Amniotic stem cell (primary cell): ENCODE data around the gene GOLGA2.
"Not testable (repeated sequence)": the region's sequence is repeated elsewhere in the genome, so short reads cannot be mapped to it uniquely, and the experiment has no call there.

ENCODE experiments used
- DNase-seq: peaks from one replicate; lab custom pipeline; 2025; lab: John Stamatoyannopoulos, UW

The GOLGA2 gene

DNA sequence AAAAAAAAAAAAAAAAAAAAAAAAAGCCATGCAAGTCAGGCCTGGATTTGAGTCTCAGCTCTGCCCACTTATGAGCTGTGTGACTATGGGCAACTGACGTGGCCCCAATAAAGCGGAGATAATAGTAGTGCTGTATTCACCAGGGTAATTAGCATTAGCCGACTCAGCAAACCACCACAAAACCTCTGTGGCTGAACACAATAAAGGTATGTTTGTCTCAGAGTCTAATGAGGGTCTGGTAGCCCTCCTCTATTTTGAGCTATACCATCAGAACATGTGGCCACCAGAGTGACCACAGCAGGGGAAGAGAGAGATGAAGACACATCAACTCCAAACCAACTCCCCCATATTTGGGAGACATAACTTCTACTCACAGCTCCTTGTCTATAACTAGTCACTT is 16.2 kb upstream of the GOLGA2 start:
- DNase-seq = no peak

DNA sequence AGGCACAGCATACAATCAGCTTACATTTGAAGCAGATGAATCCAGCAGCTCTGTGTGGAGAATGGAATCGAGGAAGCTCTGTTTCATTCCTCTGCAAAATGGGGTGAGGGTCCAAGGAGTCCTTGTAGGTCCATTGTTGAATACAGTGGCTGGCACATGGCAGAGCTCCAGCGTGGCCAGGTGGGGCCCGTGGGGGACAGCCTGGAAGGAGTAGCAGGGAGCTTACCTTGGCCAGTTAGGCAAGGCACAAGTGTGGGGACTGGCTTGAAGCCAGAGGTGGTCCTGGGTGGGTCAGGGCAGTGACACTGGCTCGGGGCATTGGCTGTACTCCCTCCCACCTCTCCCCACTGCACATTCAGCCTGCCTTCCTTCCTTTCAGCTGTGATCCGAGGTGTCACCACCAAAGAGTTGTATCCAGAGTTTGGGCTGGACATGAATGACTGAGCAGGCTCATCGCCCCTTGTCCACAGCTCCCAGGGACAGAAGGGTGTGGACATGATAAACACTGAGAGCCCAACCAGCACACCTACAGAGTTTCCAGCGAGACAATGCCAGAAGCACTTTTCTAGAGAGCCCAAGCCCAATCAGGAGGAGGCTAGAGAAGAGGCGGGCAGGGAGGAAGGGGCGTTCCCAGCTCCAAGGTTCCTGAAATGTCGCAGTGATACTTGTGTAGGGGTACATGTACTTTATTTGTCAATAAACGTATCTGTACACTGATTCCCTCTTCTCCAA is 12.6 kb upstream of the GOLGA2 start:
- DNase-seq = no peak

DNA sequence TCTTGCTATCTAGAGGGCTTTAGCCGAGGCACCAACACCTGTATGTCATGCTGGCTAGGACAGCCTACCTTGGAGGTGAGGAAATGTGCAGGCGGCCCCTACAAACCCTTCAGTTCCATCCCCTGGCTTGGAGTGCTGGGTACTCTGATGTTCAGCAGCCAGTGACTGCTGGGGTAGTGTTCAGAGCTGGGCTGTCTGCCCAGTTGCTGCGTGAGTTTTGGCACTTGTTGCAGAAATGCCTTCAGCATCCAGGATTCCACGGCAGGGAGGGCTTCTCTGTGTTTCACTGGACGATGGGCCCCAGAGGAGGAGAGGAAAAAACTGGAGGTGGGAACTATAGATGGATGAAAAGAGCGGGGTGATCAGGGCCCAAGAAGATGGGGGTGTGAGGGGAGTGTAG is 10.6 kb upstream of the GOLGA2 start:
- DNase-seq = no peak

DNA sequence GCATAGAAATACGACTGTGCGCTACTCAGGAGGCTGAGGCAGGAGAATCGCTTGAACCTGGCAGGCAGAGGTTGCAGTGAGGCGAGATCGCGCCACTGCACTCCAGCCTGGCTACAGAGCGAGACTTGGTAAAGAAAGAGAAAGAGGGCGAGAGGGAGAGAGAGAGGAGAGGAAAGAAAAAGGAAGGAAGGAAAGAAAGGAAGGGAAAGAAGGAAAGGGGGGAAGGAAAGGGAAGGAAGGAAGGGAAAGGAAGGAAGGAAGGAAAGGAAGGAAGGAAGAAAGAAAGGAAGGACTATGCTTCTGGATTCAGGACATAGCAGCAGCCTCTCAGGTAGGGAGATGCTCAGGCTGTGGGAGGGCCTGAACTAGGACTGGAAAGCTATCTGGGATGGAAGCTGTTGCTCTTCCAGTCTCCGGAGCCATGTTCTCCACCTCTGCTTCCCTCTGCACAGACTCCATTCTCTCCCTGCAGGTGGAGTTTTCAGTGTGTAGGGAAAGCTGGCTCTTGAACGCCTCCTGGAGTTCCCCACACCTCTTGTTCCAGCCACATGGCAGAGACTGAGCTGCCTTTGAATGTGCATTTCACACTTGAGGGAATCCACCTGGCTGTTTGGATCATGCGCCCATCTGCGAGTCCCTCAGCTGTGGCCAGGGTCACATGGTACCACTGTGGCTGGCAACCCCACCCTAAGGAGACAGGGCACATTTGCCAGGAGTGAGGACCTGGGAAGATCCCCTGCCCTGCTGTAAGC is 9.4 kb upstream of the GOLGA2 start:
- no peak for DNase-seq

DNA sequence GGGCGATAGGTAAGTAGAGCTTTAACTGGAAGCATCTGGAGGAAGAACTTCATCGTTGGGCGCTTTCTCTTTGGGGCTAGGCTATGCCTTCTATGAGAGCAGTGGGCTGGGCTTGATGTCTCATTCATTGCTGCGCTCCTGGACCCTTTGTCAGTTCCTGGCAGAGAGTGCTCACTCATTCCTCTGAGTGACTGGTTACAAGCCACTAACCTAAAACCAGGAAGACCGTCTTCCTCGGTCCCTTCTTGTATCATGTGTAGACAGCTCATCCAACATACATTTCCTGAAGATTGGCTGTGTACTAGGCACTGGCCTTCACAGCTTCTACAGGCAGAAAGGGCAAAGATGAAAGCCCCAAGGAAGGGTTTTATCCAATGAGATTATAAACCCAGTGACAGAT is 6.7 kb upstream of the GOLGA2 start:
- no peak for DNase-seq

DNA sequence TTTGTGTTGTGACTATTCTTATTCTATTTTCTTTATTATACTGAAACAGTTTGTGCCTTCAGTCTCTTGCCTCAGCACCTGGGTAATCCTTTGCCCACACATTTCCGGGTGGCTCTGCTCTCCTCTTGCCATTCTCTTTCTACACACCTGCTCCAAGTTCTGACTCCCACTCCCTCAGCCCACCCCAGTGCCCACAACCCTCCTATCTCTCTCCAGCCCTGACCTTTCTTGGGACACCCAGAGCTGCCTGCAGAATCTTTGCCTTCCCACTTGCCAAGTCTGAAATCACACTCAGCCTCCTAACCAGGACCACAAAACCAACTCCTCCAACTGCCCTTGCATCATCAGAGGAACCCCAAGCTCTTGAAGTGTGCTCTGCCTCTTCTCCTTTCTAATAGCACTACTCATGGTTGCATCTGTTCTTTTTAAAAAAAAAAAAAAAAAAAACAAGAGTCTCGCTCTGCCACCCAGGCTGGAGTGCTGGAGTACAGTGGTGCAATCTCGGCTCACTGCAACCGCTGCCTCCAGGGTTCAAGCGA is 4.3 kb upstream of the GOLGA2 start:
- DNase-seq = no peak

DNA sequence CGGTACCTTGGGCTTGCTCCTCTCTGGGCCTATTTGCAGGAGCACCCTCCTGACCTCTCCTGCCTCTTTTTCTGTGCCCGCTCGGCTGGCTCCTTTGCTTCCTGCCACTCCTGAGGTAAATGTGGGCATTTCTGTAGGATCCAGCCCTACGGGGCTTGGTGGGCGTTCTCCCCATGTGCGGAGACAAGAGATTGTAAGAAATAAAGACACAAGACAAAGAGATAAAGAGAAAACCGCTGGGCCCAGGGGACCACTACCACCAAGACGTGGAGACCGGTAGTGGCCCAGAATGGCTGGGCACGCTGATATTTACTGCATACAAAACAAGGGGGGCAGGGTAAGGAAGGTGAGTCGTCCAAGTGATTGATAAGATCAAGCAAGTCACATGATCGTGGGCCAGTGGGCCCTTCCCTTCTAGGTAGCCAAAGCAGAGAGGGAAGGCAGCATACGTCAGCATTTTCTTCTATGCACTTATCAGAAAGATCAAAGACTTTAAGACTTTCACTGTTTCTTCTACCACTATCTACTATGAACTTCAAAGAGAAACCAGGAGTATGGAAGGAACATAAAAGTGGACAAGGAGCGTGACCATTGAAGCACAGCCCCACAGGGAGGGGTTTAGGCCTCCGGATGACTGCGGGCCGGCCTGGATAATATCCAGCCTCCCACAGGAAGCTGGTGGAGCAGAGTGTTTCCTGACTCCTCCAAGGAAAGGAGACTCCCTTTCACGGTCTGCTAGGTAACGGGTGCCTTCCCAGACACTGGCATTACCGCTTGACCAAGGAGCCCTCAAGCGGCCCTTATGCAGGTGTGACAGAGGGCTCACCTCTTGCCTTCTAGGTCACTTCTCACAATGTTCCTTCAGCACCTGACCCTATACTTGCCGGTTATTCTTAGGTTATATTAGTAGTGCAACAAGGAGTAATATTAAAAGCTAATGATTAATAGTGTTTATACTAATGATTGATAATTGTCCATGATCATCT is 3.6 kb upstream of the GOLGA2 start:
- DNase-seq = not testable (repeated sequence)

DNA sequence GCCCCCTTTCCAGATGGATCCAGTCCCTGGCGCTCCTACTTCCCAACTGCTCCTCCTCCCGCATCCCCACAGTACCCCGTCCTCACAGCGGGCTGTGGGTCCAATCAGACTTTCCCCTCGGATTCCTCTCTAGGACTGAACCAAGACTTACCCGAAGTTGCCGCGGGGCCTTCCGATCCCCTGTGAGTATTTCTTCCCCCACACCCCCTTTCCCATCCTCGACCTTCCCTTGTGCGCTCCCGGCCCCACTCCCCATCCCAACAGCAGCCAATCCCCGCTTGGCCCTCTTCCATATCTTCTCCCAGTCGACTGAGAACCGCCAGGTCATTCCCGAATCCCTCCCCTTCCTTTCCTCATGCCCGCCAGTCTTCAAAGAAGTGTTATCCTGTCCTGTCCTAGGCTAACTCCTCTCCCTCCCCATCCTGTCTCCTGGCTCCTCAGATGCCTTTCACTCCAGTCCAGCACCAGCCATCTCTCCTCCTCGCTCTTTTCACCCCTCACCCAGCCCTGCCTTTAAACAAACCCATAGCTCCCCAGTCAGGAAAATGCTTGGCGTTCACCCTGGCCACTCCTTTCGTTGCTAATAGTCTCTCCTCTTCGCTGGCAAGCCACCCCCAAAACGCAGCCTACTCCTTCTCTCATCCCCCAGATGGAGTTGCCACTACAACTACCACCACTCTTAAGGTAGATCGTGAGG is 915 bp upstream of the GOLGA2 start:
- no peak for DNase-seq

DNA sequence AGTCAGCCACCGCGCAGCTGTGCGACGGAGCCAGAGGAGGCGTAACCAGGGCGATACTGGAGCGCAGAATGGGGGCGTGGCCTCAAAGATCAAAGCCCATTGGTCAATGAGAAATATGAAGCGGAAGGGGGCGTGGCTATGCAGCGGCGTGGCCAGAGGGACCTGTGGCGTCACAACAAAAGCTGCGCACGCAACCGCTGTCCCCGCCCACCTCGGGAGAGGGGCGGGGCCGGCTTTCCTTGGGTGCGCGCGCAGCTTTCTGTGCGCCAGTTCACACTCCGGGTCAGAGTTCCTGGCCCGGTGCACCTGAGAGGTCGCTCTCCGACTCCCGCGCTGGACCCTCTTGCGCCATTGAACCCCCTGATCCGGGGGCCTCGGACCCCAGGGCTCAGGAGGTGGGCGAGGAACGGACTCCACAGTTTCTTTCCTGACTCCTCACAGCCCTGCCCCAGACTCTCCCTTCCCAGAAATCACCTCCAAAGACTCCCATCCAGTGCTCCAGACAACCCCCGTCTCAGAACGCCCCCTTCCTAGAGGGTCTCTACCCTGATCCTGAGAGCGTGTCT is 284 bp upstream of the GOLGA2 start, which contains the start of gene SWI5:
SWI5 (plus strand) TSS at position 269 of the 566 bp plus-strand sequence.
- peak; percentile 100 for DNase-seq

DNA sequence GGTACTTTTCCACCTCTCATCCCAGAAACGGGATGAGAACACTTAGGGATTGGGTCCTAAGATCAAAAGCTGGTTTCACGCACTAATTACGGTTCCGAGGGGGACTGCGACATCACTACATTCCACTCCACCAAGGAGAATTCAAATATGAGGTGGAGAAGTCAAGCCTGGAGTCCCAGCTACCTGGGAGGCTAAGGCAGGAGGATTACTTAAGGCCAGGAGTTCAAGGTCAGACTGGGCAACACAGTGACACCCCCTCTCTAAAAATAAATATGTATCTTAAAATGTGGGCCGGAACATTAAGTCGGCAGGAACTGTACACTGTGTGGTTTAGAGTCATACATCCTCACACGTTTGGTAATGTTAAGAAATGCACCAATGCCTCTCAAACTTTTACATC is 1.6 kb downstream of the GOLGA2 start:
- no peak for DNase-seq

DNA sequence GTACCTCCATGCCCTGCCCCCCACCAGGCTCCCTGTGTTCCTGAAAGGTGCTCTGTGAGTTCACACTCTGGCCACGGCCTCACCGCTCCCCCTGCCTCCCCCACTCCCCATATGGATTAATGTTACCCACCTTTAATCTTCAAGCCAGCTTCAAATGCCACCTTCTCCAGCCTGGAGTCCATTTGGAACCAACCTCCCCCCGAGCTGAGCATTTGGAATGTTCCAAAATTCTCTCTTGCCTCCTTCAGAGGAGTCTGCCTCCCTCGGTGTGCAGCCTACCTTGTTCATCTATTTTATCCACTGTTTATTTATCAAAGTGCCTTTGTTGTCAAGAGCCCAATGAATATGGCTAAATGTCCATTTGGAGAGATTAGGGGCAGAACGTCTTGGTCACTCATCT is 4.3 kb downstream of the GOLGA2 start:
- no peak for DNase-seq

DNA sequence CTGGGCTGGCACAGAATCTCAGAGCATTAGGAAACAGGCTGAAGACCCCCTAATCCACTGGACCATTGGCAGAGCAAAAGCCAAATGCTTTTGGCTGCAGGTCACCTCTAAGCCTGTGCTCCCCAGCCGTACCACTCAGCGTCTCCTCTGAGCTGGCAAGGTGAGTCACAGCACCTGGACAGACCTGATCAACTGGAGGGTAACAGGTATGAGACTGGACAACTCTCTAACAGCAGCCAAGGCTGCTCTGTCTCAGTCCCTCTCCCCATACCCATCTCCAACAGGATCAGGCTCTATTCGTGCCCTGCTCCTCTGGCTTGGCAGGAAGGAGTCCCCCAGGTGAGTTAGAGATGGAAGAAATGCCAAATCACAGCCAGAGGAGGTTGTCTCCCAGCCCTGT is 4.7 kb downstream of the GOLGA2 start:
- no peak for DNase-seq

DNA sequence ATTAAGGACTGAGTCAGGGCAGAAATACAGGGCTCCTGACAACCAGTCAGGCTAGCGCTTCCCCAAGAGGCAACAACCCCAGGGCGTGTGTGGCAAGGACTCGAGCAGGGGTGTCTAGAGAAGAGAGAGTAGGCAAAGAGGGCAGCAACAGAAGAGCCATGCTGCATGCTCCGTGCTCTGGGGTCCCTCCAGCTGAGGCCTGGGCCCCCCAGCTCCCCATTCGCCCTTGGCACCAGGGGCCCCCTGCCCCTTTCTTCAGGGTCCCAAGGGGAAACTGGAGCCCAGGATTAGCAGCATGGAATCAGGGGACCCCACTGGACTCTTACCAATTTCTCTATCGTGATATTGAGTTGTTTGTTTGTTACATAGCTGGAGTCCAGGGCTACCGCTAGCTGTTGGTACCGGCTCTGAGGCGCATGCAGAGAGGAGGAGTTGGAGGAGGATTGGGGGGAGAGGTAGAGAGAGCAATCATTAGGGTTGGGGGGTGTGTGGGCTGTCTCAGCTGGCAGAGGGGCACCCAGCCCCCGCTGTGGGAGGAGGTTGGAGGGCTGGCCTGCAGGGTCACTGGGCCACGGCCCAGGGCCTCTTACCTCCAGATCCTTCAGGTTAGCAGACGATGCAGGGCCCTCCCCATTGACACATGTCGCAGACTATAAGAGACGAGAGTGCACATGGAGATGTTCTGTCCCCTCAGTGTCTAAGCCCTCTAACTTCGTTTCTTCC is 8.8 kb downstream of the GOLGA2 start:
- DNase-seq = no peak

DNA sequence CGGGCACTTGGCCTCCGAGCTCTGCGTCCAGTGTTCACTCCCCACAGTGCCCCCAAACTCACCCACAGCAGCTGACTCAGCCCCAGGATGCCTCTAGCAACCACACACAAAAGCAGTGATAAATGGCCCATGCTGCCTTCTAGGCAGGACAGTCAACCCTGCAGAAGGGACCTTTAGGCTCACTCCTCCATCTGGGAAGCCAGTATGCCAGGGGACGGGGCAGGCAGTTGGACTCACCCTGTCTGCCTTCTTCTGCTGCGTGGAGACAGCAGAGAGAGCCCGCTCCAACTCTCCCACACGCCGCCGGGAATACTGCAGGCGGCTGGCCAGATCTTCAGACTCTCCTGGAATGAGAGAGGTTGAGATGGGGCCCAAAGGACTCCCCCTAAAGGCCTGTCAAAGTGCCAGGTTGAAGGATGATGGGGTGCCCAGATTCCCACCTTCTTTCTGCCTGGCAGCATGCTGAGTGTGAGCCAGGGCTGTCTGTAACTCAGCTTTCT is 10.4 kb downstream of the GOLGA2 start:
- DNase-seq = no peak

DNA sequence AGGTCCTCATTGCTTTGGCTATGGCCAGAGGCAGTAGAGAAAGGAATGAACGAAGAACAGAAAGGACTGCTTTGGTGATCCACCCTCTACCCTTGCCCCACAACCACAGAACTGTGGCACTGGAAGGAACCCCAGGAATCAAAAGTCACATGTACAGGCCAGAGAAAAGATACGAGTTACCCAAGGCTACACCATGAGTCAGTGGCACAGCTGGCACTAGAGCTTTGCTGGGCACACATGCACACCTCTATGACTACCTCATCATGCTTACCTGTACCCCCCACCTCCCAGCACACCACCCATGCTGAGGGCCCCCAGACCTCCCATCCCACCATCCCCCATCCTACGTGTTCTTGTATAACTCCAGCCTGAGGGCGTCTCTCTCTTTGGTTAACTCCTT is 13.1 kb downstream of the GOLGA2 start:
- no peak for DNase-seq

DNA sequence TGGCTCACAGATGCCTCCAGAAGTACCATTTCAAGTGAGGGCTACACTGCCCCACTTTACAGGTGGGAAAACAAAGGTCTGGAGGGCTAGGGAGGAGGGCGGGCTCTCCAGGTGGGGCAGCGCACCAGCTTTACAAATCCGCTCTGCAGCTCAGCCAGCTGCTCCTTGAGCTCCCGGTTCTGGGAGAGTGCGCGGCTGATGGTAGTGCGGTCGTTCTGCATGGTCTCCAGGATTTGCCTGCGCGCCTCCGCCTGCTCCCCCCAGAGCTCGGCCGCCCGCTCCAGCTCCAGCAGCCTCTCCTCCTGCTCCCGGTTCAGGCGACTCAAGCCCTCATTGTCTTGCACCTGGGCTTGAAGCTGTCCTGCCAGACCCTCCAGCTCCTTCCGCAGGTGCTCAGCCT is 15.5 kb downstream of the GOLGA2 start:
- DNase-seq = no peak

DNA sequence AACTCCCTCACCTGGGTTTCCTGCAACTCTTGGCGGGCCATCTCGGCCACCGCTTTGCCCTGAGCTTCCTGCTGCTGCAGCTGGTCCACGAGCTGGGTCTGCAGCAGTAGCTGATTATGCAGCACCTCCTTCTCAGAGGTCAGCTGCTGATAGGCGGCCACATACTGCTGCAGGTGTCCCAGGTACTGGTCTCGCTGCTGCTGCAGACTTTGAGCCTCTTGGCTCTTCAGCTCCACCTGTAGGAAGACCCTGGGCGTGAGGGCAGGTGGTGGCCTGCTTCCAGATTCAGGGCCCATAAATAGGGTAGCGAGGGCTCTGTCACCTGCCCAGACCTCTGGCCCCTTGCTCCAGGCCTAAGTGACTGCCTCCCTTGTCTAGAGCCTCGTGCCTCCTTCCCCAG is 16.7 kb downstream of the GOLGA2 start:
- DNase-seq = no peak

DNA sequence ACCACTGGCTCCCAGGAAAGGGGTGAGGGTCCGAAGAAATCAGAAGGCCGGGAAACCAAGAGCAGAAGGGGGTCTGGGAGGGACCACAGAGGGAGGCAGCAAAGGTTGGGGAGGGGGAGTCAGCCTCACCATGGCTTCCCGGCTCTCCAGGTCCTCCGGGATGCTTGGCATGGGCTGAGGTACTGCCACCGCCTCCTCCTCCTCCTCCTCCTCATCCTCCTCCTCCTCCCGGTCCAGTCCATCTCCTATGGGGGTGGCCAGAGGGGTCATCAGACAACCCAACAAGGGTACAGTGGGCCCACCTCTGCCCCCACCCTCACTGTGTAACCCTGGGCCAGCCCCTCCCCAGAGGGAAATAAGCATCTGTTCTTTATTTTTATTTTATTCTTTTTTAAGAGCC is 17.5 kb downstream of the GOLGA2 start:
- DNase-seq = no peak

DNA sequence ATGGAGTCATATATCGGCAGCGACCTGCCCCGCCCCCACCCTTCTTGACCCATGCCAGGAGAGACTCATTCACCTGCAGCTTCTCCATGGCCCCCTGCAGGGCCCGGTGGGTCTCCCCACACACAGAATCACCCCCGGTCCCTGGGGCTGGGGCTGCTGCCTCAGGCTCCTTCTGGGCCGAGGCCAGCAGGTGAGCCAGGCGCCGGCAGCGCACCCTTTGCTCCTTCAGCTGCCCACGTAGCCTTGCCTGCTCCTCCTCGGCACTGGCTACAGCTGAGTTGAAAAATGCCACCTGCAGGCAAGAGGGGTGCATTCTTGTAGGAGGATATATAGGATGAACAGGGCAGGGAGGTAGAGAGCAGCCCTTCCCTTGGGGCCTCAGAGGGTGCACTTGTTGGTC is 17.9 kb downstream of the GOLGA2 start:
- DNase-seq = no peak

DNA sequence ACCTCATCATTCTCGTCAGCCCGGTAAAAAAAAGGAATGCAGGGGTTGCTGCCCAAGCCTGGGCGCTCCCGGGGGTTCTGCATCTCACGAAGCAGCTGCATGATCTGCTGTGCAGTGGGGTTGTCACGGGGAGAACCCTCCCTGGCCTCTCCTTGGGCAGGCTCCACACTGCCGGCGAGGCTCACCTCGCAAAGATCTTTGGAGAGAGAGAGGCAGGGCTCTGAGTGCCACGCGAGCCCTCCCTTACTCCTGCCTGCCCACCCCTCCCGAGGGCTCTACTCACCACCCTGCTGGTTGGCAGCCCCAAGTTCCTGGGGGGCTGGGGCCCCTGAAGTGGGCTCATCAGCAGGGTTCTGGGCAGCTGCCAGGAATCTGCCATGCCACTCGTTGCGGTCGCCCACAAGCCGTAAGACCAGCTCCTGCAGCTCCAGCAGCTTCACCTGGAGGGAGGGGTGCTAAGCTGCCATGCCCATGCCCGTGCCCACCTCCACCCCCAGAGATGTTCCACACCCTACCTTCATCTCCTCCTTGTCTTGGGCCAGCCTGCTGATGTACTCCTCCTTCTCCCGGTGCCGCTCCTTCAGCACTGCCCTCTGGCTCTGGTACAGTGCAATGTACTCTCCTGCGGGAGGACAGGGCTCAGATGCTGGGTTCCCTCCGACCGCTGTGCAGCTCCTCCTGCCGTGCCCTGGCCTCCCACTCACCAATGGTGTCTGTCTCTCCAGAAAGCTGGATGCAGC is 18.6 kb downstream of the GOLGA2 start:
- DNase-seq = no peak
